ENCODE results near the gene VPS54. TPM values are rescaled to one million over a fixed set of nuclear protein-coding genes. Genes with fewer than 3 reads are reported as not detected.
"Not testable (repeated sequence)": the region's sequence is repeated elsewhere in the genome, so short reads cannot be mapped to it uniquely, and the experiment has no call there.

Gene VPS54
- total RNA-seq, 2 donors from 2014 or later = 16.2 to 22.5 TPM

GRCh38 chr2:63980794-63981193, 38.4 kb downstream of the VPS54 start:
- H3K4me3 ChIP-seq = no peak overlapping the region
- no peaks in the 10 kb centered on the region for H3K36me3 ChIP-seq
- no peaks in the 10 kb centered on the region for H3K4me1 ChIP-seq
- no peak overlapping the region for H3K27ac ChIP-seq
- no peaks in the 10 kb centered on the region for H3K9me3 ChIP-seq
- intact Hi-C loops (cut with DNase I) = no loop called here
- no peak overlapping the region for H3K9ac ChIP-seq (ENCODE audit: low read depth in 2 of 2, low read length in 2 of 2)
- no peak for DNase-seq
- H3K27me3 ChIP-seq = no peaks in the 10 kb centered on the region
- no peak for TF ChIP-seq CTCF (IDR thresholded peaks at IDR 0.05)

GRCh38 chr2:63977904-63978303, 41.3 kb downstream of the VPS54 start:
- intact Hi-C loops (cut with DNase I) = no loop called here
- DNase-seq = no peak
- Histone ChIP-seq H3K27me3 (no peaks in the 10 kb centered on the region), H3K9ac (ENCODE audit: low read depth in 2 of 2, low read length in 2 of 2) (no peak overlapping the region), H3K4me3 (no peak overlapping the region), H3K9me3 (no peaks in the 10 kb centered on the region), H3K27ac (no peak overlapping the region), H3K36me3 (no peaks in the 10 kb centered on the region), H3K4me1 (no peaks in the 10 kb centered on the region)
- TF ChIP-seq CTCF (IDR thresholded peaks at IDR 0.05) = no peak

- Histone ChIP-seq H3K9me3 (no peaks in the 10 kb centered on the region), H3K4me1 (no peaks in the 10 kb centered on the region), H3K27ac (no peak overlapping the region), H3K36me3 (no peaks in the 10 kb centered on the region), H3K9ac (ENCODE audit: low read depth in 2 of 2, low read length in 2 of 2) (no peak overlapping the region), H3K4me3 (no peak overlapping the region), H3K27me3 (no peaks in the 10 kb centered on the region)
- no peak for DNase-seq
- intact Hi-C loops (cut with DNase I) = no loop called here
- TF ChIP-seq CTCF (IDR thresholded peaks at IDR 0.05) = no peak
Measured at GRCh38 chr2:63976125-63976510, 43.1 kb downstream of the VPS54 start.

- no peaks in the 10 kb centered on the region for H3K36me3 ChIP-seq
- no peak overlapping the region for H3K9ac ChIP-seq (ENCODE audit: low read depth in 2 of 2, low read length in 2 of 2)
- no peak for DNase-seq
- intact Hi-C loops (cut with DNase I) = no loop called here
- no peak overlapping the region for H3K4me3 ChIP-seq
- H3K4me1 ChIP-seq = no peaks in the 10 kb centered on the region
- no peaks in the 10 kb centered on the region for H3K27me3 ChIP-seq
- TF ChIP-seq CTCF (IDR thresholded peaks at IDR 0.05) = no peak
- H3K9me3 ChIP-seq = no peaks in the 10 kb centered on the region
- H3K27ac ChIP-seq = no peak overlapping the region
Measured at GRCh38 chr2:63975437-63976124, 43.6 kb downstream of the VPS54 start.

GRCh38 chr2:63975036-63975435, 44.2 kb downstream of the VPS54 start:
- H3K9me3 ChIP-seq; H3K9ac ChIP-seq (ENCODE audit: low read depth in 2 of 2, low read length in 2 of 2); H3K4me1 ChIP-seq; H3K4me3 ChIP-seq; DNase-seq; H3K27me3 ChIP-seq; H3K27ac ChIP-seq; H3K36me3 ChIP-seq; intact Hi-C loops (cut with DNase I): not testable (repeated sequence)

GRCh38 chr2:63962186-63962585, 57.0 kb downstream of the VPS54 start:
- no peak overlapping the region for H3K9ac ChIP-seq (ENCODE audit: low read depth in 2 of 2, low read length in 2 of 2)
- no peaks in the 10 kb centered on the region for H3K36me3 ChIP-seq
- no peaks in the 10 kb centered on the region for H3K9me3 ChIP-seq
- no peak for DNase-seq
- no peaks in the 10 kb centered on the region for H3K27me3 ChIP-seq
- H3K27ac ChIP-seq = no peak overlapping the region
- no peaks in the 10 kb centered on the region for H3K4me1 ChIP-seq
- no peak overlapping the region for H3K4me3 ChIP-seq
- no peak for TF ChIP-seq CTCF (IDR thresholded peaks at IDR 0.05)
- intact Hi-C loops (cut with DNase I) = no loop called here

All from colonic mucosa (tissue), 4 donors.